SK-N-MC (cell line): ENCODE measurements around the gene OR5AU1.

Experiments
- EZH2 ChIP-seq: fragments of 200-600 bp; sonication (generic); IDR thresholded peaks from one replicate; pipeline ENCODE4 v1.6.1; 2017; ENCODE audit warnings: antibody characterized with exemption
- POLR2AphosphoS5 ChIP-seq: IDR thresholded peaks from 2 replicates; pipeline ENCODE4 v1.6.1; 2012; ENCODE audit warnings: mild to moderate bottlenecking, low read depth, low read length, borderline replicate concordance

GRCh38 chr14:21105095-21105494, 50.8 kb downstream of the OR5AU1 start:
- no peak for TF ChIP-seq POLR2AphosphoS5
- no peak for TF ChIP-seq EZH2
